VCaP (cell line): ENCODE data around the gene RBX1.

Experiments used
- H3K27ac ChIP-seq: fragments of 450-650 bp; 2 replicates; pipeline ENCODE4 v1.5.1; 2017
- CTCF ChIP-seq: fragments of 450-650 bp; conservative IDR thresholded peaks from 2 replicates; pipeline ENCODE4 v1.5.1; 2017; ENCODE audit warnings: mild to moderate bottlenecking, moderate library complexity

Gene RBX1

DNA sequence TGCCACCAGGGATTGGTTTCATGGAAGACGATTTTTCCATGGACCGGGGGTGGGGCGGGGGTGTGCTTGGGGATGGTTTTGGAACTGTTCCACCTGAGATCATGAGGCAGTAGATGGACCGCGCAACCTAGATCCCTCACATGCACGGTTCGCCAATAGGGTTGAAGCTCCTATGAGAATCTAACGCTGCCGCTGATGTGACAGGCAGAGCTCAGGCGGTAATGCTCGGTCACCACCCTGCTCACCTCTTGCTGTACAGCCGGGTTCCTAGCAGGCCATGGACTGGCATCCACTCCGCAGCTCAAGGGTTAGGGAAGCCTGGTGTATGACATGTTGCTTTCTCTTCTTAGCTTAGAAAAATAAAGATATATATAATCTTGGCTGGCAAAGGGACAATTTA is 22.0 kb downstream of the RBX1 start:
- no peak overlapping the region for H3K27ac ChIP-seq
- no peak for TF ChIP-seq CTCF

DNA sequence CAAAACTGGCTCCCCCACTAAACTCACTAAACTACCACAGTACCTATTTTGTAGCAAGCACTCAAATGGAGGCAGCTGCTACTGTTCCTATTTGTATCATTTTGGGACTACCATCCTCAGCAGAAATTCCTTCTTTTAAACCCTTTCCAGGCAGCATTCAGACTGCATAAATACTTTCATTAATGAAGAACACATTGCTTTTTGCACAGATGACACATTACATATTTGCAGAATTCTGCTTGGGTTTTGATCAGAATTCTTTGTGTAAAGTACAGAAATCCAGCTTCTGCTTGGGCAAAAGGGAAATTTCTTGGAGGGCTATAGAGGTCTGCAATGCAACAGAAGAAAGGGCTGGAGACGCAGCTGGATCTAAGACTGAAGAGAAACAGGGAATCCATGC is 24.2 kb downstream of the RBX1 start:
- no peak overlapping the region for H3K27ac ChIP-seq
- TF ChIP-seq CTCF, result no peak

DNA sequence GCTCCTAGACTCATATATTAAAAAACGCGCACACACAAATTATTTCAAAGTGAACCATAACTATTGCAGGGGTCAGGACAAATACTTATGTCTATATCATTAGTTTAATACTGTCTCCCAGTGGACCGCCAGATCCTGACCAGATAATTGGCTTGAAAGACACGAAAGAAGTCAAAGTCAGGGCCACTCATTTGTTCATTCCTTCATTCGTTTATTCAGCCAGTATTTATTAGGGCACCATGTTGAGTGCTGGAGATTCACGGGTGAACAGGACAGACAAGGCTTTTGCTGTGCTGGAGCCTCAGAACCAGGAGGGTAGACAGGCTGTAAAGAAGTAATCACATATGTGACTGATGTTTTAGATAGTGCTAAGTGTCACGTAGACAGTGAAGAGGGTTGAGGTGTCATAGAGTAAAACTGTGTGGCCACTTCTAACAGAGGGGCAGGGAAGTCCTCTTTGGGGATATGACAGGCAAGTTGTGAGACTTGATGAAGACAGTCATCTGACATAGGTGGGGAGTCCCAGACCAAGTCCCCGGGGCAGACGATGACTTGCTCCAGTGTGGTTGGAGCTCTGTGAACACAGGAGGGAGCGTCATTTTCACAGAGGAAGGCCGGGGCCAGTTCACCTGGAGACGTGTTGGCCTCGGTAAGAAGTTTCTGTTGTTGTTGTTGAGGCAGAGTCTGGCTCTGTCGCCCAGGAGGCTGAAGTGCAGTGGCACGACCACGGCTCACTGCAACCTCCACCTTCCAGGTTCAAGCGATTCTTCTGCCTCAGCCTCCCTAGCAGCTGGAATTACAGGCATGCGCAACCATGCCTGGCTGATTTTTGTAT is 25.9 kb downstream of the RBX1 start:
- no peak for TF ChIP-seq CTCF
- H3K27ac ChIP-seq, result no peak overlapping the region

- H3K27ac ChIP-seq, result no peak overlapping the region
- TF ChIP-seq CTCF, result no peak
Measured at GRCh38 chr22:40979198-40979597, 28.0 kb downstream of the RBX1 start.

DNA sequence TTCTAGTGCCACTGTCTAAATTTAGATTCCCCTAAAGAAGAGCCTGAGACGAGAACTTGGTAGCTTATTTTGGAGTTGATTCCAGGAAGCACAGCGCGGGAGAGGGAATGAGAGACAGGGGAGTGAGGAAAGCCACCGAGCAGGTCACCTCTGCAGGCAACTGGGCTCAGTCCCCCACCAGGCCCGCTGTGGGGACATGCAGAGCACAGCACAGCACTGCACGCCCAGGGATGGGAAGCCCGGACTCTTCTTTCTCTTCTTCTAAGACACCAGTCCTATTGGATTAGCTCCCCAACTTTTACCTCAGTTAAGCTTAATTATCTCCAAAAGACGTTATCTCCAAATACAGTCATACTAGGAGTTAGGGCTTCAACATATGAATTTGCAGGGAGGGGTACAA is 28.7 kb downstream of the RBX1 start:
- H3K27ac ChIP-seq, result no peak overlapping the region
- no peak for TF ChIP-seq CTCF

GRCh38 chr22:40982482-40983385 is 31.6 kb downstream of the RBX1 start:
- no peak overlapping the region for H3K27ac ChIP-seq
- no peak for TF ChIP-seq CTCF

DNA sequence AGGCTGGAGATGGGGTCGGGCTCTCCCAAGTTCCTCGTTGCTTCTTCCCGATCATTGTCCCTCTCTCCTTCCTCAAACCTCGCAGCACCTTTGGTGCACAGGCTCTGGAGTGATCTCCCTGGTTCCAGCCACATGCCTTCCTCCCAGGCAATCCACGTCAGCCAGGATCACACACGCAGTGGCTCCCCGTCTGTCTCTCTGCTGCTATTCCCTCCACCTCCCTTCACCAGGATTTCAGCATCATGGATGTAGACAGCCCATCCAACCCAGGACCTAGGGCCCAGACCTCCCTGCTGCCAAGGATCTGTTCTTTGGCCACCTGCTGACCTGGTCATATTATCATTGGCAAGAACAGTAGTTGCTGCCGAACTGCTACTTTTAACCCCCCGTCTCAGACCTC is 40.1 kb downstream of the RBX1 start:
- no peak for TF ChIP-seq CTCF
- H3K27ac ChIP-seq, result no peak overlapping the region
